NCI-H128 (cell line): ENCODE data around the gene CMTM2.
"Not testable (repeated sequence)": the region's sequence is repeated elsewhere in the genome, so short reads cannot be mapped to it uniquely, and the experiment has no call there.

ENCODE experiments used
- DNase-seq: peaks from one replicate; lab custom pipeline; 2025; ENCODE audit not compliant: unreplicated experiment; lab: John Stamatoyannopoulos, UW

The CMTM2 gene

GRCh38 chr16:66581246-66581952, 2.1 kb downstream of the CMTM2 start:
- DNase-seq = no peak

- DNase-seq = no peak
Measured at GRCh38 chr16:66585481-66586239, 6.4 kb downstream of the CMTM2 start.

- no peak for DNase-seq
Measured at GRCh38 chr16:66587881-66588600, 8.8 kb downstream of the CMTM2 start.

GRCh38 chr16:66588981-66589713, 9.9 kb downstream of the CMTM2 start:
- DNase-seq = no peak

GRCh38 chr16:66590322-66590721, 11.1 kb downstream of the CMTM2 start:
- no peak for DNase-seq

- DNase-seq = no peak
Measured at GRCh38 chr16:66591018-66591417, 11.8 kb downstream of the CMTM2 start.

- no peak for DNase-seq
Measured at GRCh38 chr16:66592241-66592640, 13.0 kb downstream of the CMTM2 start.

- DNase-seq = no peak
Measured at GRCh38 chr16:66592814-66593213, 13.6 kb downstream of the CMTM2 start.

GRCh38 chr16:66594739-66595138, 15.5 kb downstream of the CMTM2 start:
- no peak for DNase-seq

GRCh38 chr16:66596559-66596958, 17.3 kb downstream of the CMTM2 start:
- not testable (repeated sequence) for DNase-seq

- no peak for DNase-seq
Measured at GRCh38 chr16:66596986-66597848, 18.0 kb downstream of the CMTM2 start.

- DNase-seq = no peak
Measured at GRCh38 chr16:66598111-66598510, 18.8 kb downstream of the CMTM2 start.

GRCh38 chr16:66599726-66600125, 20.5 kb downstream of the CMTM2 start:
- no peak for DNase-seq

GRCh38 chr16:66600477-66600876, 21.2 kb downstream of the CMTM2 start:
- no peak for DNase-seq

GRCh38 chr16:66601471-66601870, 22.2 kb downstream of the CMTM2 start:
- no peak for DNase-seq

GRCh38 chr16:66603537-66604375, 24.5 kb downstream of the CMTM2 start:
- no peak for DNase-seq

GRCh38 chr16:66604376-66605176, 25.3 kb downstream of the CMTM2 start, which contains the start of gene CMTM3:
CMTM3 (plus strand) TSS chr16:66604704; CDS start chr16:66604806, 102 bp downstream.
- peak; percentile 13 for DNase-seq

- DNase-seq = no peak
Measured at GRCh38 chr16:66605177-66605978, 26.1 kb downstream of the CMTM2 start.
